Measurements from ENCODE around the gene PLK3.

- TF ChIP-seq EZH2 (IDR thresholded peaks at IDR 0.05) (no peak), EZH2phosphoT487 (IDR thresholded peaks at IDR 0.05) (no peak), CTCF (IDR thresholded peaks at IDR 0.05) (no peak)
Observed at GRCh38 chr1:44778705-44779576, 21.2 kb upstream of the PLK3 start.

Data from neural progenitor cell (in vitro differentiated cells).